ENCODE data around the gene CEND1. TPM values are rescaled to one million over a fixed set of nuclear protein-coding genes. Genes with fewer than 3 reads are reported as not detected.

The CEND1 gene
- total RNA-seq, 4 donors from 2014 or later: 0.44 to 0.45 TPM; not detected in 2

DNA sequence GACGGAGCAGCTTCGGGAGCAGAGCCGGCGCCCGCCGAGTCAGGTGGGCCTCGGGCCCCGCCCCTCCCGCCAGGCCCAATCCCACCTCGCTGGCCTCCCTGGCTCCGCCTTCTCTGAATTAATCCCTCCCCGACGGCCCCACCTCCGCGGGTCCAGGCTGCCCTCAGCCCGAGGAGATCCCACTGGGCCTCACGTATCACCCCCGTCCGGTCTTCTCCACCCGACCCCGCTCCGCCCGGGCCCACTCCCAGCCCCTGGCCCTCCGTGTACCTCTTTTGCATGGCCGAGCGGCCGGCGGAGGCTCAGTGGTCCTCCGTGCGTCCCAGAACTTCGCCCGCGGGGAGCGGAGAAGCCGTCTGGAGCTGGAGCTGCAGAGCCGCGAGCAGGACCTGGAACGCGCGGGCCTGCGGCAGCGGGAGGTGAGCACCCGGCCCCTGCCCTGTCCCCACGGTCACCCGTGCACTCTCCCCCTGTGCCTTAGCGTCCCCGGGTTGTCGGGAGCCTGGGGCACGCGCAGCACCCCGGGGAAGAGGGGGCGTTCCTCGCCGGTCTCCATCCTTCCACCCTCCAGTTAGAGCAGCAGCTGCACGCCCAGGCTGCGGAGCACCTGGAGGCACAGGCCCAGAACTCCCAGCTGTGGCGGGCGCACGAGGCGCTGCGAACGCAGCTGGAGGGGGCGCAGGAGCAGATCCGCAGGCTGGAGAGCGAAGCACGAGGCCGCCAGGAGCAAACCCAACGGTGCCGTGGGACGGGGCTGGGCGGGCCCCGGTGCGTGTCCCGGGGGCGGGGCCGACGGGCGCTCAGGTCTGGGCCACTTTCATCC, 40.6 kb upstream of the CEND1 start:
- TF ChIP-seq, protein P1, sequence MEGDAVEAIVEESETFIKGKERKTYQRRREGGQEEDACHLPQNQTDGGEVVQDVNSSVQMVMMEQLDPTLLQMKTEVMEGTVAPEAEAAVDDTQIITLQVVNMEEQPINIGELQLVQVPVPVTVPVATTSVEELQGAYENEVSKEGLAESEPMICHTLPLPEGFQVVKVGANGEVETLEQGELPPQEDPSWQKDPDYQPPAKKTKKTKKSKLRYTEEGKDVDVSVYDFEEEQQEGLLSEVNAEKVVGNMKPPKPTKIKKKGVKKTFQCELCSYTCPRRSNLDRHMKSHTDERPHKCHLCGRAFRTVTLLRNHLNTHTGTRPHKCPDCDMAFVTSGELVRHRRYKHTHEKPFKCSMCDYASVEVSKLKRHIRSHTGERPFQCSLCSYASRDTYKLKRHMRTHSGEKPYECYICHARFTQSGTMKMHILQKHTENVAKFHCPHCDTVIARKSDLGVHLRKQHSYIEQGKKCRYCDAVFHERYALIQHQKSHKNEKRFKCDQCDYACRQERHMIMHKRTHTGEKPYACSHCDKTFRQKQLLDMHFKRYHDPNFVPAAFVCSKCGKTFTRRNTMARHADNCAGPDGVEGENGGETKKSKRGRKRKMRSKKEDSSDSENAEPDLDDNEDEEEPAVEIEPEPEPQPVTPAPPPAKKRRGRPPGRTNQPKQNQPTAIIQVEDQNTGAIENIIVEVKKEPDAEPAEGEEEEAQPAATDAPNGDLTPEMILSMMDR (IDR thresholded peaks at IDR 0.05): no peak
- peak in 1 of 2 donors; percentile 51 for TF ChIP-seq POLR2A (IDR thresholded peaks at IDR 0.05)
- Histone ChIP-seq H3K9me3 (no peaks in the 10 kb centered on the region), H3K27me3 (no peaks in the 10 kb centered on the region), H3K4me1 (peaks cover 67 to 80% of the 10 kb centered on the region in 2 donors), H3K27ac (no peak overlapping the region), H3K4me3 (replicated peaks in 1 of 3) (peak overlapping the region in 1 of 3 donors; percentile 23), H3K36me3 (peaks cover 0 to 3% of the 10 kb centered on the region in 2 donors)
- WGBS, 2 donors: 2 to 4% methylated on average over 18 to 30 of the region's 78 CpGs
- intact Hi-C loops (cut with DNase I): no loop called here
- peak; percentile 81 for DNase-seq

DNA sequence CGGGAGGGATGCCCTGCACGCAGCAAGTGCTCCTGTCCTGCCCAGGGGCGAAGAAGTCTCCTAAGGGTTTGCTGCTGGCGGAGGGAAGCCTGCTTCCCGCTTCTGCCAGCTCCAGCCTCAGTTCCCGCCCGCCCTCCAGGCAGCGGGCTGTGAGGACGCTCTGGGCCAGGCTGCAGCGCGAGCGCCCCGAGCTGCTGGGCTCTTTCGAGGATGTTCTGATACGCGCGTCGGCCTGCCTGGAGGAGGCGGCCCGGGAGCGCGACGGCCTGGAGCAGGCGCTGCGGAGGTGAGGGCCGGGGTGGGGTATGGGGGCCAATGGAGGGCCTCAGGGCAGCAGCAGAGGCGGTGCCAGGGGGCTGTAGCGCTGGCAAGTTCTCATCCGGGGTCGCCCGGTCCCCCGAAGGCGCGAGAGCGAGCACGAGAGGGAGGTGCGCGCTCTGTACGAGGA, 40.0 kb upstream of the CEND1 start:
- no peaks in the 10 kb centered on the region for H3K27me3 ChIP-seq
- TF ChIP-seq POLR2A (IDR thresholded peaks at IDR 0.05): no peak
- TF ChIP-seq, protein P1 (IDR thresholded peaks at IDR 0.05): no peak
- no peaks in the 10 kb centered on the region for H3K9me3 ChIP-seq
- peaks cover 67 to 75% of the 10 kb centered on the region in 2 donors for H3K4me1 ChIP-seq
- WGBS, 2 donors: 2 to 24% methylated on average over 5 to 20 of the region's 39 CpGs
- intact Hi-C loops (cut with DNase I): loop anchor here (10.0 kb wide), 1 partner anchor 85 kb away; the partner anchor contains the start of gene CHID1
- H3K4me3 ChIP-seq (replicated peaks in 1 of 3): peak overlapping the region in 1 of 3 donors; percentile 23
- peaks cover 5 to 9% of the 10 kb centered on the region in 2 donors for H3K36me3 ChIP-seq
- H3K27ac ChIP-seq: peak overlapping the region in 2 of 3 donors; percentile 12 to 27
- no peak for DNase-seq

DNA sequence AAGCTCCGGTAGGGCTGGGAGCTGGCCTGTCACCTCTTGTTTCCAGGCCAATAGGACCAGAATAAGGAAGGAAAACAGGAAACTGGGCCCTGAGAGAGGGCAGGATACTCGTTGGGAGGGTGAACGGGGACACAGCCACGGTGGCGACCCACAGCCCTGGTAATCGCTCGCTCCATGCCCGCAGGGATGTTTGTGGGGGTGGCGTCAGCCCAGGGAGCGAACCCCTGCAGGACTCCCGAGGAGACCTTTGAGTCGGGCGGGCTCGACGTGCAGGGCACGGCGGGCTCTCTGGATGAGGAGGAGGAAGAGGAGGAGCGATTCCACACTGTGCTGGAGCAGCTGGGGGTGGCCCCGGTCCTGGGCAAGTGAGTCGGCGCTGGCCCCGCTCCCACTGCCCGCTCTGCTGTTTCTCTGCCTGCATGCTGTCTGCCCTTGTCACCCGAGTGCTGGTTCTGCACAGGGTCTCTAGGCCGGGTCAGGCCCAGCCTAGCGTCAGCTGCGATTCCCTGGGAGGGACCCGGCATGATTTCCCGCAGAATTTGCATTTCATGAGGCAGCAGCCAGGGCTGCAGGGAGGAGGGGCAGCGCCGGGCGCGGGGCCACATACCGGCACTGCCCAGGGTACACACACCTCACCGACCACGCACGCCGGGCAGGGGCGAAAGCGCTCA, 39.4 kb upstream of the CEND1 start:
- Histone ChIP-seq H3K4me3 (replicated peaks in 1 of 3) (peak overlapping the region in 1 of 3 donors; percentile 23), H3K27me3 (no peaks in the 10 kb centered on the region), H3K27ac (peak overlapping the region in 2 of 3 donors; percentile 27 to 49), H3K36me3 (peaks cover 11 to 15% of the 10 kb centered on the region in 2 donors), H3K9me3 (no peaks in the 10 kb centered on the region), H3K4me1 (peaks cover 61 to 69% of the 10 kb centered on the region in 2 donors)
- 32 to 49% methylated on average over 8 to 16 of the region's 40 CpGs for WGBS, 2 donors
- intact Hi-C loops (cut with DNase I): loop anchor here (10.0 kb wide), 1 partner anchor 85 kb away; the partner anchor contains the start of gene CHID1
- TF ChIP-seq POLR2A (IDR thresholded peaks at IDR 0.05): no peak
- TF ChIP-seq, protein P1 (IDR thresholded peaks at IDR 0.05): no peak
- peak in 1 of 2 donors; percentile 43 for DNase-seq

DNA sequence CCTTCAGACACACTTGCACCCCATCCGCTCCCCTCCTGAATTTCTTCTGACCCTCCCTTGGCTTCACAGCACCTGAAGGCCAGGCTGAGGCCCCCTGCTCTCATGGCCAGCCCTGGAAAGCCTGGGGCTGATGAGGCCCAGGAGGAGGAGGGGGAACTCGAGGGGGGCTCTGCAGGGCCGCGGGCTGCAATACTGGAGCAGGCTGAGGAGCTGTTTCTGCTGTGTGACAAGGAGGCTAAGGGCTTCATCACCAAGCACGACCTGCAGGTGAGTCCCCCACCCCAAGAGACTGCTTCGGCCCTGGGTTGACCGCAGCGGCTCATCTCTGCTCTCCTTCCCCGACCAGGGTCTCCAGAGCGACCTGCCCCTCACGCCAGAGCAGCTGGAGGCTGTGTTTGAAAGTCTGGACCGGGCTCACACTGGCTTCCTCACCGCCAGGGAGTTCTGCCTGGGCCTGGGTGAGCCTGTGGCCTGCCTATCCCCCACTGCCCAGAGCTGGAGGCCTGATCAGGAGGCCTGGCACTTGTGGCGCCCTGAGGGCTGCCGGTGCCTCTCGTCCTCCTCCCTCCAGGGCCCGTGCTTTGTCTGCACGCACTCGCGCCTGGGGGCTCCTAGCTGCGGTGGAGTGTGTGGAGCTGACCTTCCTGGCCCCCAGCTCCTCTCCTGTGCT, 38.8 kb upstream of the CEND1 start:
- DNase-seq: no peak
- intact Hi-C loops (cut with DNase I): loop anchor here (10.0 kb wide), 1 partner anchor 86 kb away; the partner anchor contains the start of gene CHID1
- WGBS, 2 donors: 75 to 76% methylated on average over 9 to 15 of the region's 21 CpGs
- TF ChIP-seq, protein P1 (IDR thresholded peaks at IDR 0.05): no peak
- no peak for TF ChIP-seq POLR2A (IDR thresholded peaks at IDR 0.05)
- Histone ChIP-seq H3K4me3 (replicated peaks in 1 of 3) (no peak overlapping the region), H3K4me1 (peaks cover 55 to 62% of the 10 kb centered on the region in 2 donors), H3K36me3 (peaks cover 16 to 21% of the 10 kb centered on the region in 2 donors), H3K27me3 (no peaks in the 10 kb centered on the region), H3K27ac (peak overlapping the region in 2 of 3 donors; percentile 49 to 56), H3K9me3 (no peaks in the 10 kb centered on the region)

Measured in thyroid gland (tissue), 4 donors.